GM12874 (cell line): ENCODE results near the gene RMND5B.
A peak's percentile ranks its signal among the peaks of the same experiment; 100 is the strongest.

ENCODE experiments used
- CTCF ChIP-seq: IDR thresholded peaks from 2 replicates; pipeline ENCODE4 v1.5.1; 2011; ENCODE audit warnings: low read depth, mild to moderate bottlenecking, control low read depth, low read length, moderate library complexity; ENCODE audit not compliant: insufficient read depth

RMND5B gene

DNA sequence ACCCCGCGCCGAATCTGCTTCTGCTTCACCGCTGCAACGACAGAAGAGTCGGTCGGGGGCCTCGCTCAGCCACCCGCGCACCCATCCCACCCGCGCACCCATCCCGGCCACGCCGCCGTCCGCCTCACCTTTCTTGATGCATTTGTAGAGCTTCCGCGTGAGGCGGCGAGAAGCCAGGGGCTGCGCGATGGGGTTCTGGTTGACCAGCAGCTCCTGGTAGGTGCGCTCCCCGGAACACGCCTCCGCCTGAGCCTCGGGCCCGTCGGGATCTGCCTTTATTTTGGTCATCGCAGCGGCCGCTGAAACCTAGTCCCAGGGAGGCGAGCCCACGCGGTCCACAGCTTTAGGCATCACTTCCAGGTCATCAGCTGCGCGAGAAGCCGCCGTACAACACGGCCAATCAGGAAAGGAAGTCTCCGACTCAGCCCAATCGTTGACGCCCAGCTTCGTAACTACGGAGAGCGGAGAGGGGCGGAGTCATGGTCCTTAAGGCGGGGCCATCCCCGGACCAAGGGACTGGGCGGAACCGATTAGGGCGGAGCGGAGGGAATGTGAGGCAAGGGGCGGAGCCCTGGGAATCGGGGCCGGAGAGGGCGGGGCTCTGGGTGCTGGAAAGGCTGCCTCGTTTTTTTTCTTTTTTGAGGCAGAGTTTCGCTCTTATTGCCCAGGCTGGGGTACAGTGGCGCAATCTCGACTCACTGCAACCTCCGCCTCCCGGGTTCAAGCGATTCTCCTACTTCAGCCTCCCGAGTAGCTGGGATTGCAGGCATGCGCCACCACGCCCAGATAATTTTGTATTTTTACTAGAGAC lies 22.9 kb downstream of the RMND5B start, which contains the start of gene NHP2:
Gene NHP2, minus strand, starts transcription at position 356 of the 811 bp plus-strand sequence. Its CDS starts 68 bp downstream, at position 288.
- TF ChIP-seq CTCF, result no peak

DNA sequence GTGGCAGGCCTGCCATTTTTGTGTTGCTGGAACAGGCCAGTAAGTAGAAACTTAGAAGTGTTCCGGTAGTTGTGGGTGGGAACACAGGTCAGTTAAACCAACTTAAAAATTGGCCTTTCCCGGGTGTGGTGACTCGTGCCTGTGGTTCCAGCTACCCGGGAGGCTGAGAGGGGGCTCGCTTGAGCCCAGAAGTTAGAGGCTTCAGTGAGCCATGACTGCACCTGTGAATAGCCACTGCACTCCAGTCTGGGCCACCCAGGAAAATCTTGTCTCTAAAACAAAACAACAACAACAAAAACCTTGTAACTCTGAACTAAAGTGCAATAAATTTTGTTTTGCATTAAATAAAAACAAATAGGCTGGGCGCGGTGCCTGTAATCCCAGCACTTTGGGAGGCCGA lies 24.3 kb downstream of the RMND5B start:
- no peak for TF ChIP-seq CTCF

- no peak for TF ChIP-seq CTCF
Measured at GRCh38 chr5:178160176-178160575, 29.4 kb downstream of the RMND5B start.

GRCh38 chr5:178162481-178162880 lies 31.7 kb downstream of the RMND5B start:
- no peak for TF ChIP-seq CTCF

DNA sequence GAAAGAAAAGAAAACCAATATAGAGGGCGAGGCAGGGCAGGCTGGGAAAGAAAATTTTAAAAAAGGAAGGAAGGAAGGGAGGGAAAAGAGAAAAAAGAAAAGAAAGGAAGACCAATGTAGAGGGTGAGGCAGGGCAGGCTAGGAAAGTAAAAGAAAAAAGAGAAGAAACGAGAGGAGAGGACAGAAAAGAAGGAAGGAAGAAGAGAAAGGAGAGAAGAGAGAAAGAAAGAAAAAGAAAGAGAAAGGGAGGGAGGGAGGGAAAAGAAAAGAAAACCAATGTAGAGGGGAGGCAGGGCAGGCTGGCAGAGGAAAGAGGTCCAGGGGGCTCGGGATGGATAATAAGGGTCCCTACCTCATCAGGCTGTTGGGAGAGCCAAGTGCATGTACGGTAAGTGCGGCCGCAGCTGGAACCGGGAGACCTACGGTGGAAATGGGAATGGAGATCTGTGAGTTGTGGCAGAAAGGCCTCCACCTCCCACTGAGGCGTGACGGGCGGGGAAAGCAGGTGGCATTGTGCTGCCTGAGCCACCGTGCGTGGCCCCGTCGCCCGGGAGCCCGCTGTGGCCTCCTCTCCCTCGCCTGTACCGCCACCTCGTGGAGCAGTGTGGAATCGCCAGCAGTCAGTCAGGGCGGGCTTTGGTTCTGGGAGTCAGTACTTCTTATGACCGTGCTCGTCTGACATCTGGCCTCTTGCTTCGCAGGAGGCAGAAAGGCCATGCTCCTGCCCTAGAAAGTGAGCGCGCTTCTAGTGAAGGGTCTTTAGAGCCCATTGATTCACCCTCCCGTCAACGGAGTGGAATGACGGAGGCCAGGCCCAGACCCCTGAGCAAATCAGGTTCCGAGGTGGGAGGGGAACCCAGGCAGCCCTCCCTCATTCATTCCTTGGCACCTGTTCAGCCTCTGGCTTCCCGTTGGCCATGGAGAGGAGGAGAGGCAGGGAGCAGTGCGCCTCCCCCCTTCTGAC lies 33.2 kb downstream of the RMND5B start:
- TF ChIP-seq CTCF, result peak; percentile 98

- no peak for TF ChIP-seq CTCF
Measured at GRCh38 chr5:178165581-178165980, 34.8 kb downstream of the RMND5B start.

- no peak for TF ChIP-seq CTCF
Measured at GRCh38 chr5:178170455-178170854, 39.6 kb downstream of the RMND5B start.
